WTC11 (cell line): ENCODE measurements around the gene DUSP5.

ENCODE experiments used
- ELF4 ChIP-seq: sonication (generic); formaldehyde crosslinking; IDR thresholded peaks from 2 replicates; pipeline ENCODE4 v1.8.1; 2022; ENCODE audit warnings: low read depth, mild to moderate bottlenecking, moderate library complexity, missing genetic modification reagents
- SMAD4 ChIP-seq: sonication (generic); formaldehyde crosslinking; IDR thresholded peaks from 2 replicates; pipeline ENCODE4 v1.8.0; 2022; ENCODE audit warnings: mild to moderate bottlenecking, missing genetic modification reagents
- TF ChIP-seq, protein P1 (sequence below): fragments of 200-600 bp; IDR thresholded peaks from 2 replicates; pipeline ENCODE4 v1.8.0; 2022; ENCODE audit warnings: antibody characterized with exemption
- TF ChIP-seq, protein P2 (sequence below): sonication (generic); formaldehyde crosslinking; IDR thresholded peaks from 2 replicates; pipeline ENCODE4 v1.8.0; 2022; ENCODE audit warnings: missing genetic modification reagents

DNA sequence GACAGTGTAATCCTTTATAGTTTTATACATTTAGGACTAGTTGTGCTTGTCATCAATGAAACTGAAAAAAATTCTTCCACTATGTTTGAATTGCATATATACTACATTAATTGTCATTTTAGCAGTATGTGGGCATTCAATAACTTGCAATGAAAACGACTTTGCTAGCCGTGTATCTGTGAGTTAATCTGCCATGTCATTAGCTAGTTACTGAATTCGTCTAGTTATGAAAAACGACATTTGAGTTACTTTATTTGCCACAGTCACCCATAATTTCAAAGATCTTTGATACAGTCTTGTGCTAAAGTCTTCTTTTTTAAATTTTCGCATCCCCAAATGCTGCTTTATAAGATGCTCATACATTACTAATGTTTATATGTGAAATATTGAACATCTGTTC, 51.5 kb downstream of the DUSP5 start:
- TF ChIP-seq, protein P1, sequence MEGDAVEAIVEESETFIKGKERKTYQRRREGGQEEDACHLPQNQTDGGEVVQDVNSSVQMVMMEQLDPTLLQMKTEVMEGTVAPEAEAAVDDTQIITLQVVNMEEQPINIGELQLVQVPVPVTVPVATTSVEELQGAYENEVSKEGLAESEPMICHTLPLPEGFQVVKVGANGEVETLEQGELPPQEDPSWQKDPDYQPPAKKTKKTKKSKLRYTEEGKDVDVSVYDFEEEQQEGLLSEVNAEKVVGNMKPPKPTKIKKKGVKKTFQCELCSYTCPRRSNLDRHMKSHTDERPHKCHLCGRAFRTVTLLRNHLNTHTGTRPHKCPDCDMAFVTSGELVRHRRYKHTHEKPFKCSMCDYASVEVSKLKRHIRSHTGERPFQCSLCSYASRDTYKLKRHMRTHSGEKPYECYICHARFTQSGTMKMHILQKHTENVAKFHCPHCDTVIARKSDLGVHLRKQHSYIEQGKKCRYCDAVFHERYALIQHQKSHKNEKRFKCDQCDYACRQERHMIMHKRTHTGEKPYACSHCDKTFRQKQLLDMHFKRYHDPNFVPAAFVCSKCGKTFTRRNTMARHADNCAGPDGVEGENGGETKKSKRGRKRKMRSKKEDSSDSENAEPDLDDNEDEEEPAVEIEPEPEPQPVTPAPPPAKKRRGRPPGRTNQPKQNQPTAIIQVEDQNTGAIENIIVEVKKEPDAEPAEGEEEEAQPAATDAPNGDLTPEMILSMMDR = no peak
- TF ChIP-seq ELF4 (no peak), SMAD4 (no peak)
- TF ChIP-seq, protein P2, sequence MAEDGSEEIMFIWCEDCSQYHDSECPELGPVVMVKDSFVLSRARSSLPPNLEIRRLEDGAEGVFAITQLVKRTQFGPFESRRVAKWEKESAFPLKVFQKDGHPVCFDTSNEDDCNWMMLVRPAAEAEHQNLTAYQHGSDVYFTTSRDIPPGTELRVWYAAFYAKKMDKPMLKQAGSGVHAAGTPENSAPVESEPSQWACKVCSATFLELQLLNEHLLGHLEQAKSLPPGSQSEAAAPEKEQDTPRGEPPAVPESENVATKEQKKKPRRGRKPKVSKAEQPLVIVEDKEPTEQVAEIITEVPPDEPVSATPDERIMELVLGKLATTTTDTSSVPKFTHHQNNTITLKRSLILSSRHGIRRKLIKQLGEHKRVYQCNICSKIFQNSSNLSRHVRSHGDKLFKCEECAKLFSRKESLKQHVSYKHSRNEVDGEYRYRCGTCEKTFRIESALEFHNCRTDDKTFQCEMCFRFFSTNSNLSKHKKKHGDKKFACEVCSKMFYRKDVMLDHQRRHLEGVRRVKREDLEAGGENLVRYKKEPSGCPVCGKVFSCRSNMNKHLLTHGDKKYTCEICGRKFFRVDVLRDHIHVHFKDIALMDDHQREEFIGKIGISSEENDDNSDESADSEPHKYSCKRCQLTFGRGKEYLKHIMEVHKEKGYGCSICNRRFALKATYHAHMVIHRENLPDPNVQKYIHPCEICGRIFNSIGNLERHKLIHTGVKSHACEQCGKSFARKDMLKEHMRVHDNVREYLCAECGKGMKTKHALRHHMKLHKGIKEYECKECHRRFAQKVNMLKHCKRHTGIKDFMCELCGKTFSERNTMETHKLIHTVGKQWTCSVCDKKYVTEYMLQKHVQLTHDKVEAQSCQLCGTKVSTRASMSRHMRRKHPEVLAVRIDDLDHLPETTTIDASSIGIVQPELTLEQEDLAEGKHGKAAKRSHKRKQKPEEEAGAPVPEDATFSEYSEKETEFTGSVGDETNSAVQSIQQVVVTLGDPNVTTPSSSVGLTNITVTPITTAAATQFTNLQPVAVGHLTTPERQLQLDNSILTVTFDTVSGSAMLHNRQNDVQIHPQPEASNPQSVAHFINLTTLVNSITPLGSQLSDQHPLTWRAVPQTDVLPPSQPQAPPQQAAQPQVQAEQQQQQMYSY (CRISPR knock-in tag) = no peak
